Endothelial cell (in vitro differentiated cells): ENCODE measurements around the gene ALKBH2. TPM values are rescaled to one million over a fixed set of nuclear protein-coding genes. Genes with fewer than 3 reads are reported as not detected.
"Not testable (repeated sequence)": the region's sequence is repeated elsewhere in the genome, so short reads cannot be mapped to it uniquely, and the experiment has no call there.

Experiments used
- DNase-seq: peaks from one replicate; pipeline ENCODE4 v3.0.0; 2021; ENCODE audit warnings: low spot score
- H3K27ac Mint-ChIP-seq: one replicate; pipeline ENCODE4 v1.8.0; 2021; ENCODE audit warnings: mixed read lengths, inconsistent platforms; ENCODE audit not compliant: unreplicated experiment
- H3K27me3 Mint-ChIP-seq: one replicate; pipeline ENCODE4 v1.8.0; 2021; ENCODE audit warnings: mild to moderate bottlenecking, moderate library complexity, mixed read lengths, inconsistent platforms; ENCODE audit not compliant: unreplicated experiment
- H3K36me3 Mint-ChIP-seq: one replicate; pipeline ENCODE4 v1.8.0; 2021; ENCODE audit warnings: mild to moderate bottlenecking, low read depth, mixed read lengths, inconsistent platforms; ENCODE audit not compliant: unreplicated experiment
- H3K4me1 Mint-ChIP-seq: one replicate; pipeline ENCODE4 v1.8.0; 2021; ENCODE audit warnings: mild to moderate bottlenecking, mixed read lengths, inconsistent platforms; ENCODE audit not compliant: unreplicated experiment
- H3K4me3 Mint-ChIP-seq: one replicate; pipeline ENCODE4 v1.8.0; 2021; ENCODE audit warnings: mild to moderate bottlenecking, mixed read lengths, inconsistent platforms; ENCODE audit not compliant: unreplicated experiment
- H3K9me3 Mint-ChIP-seq: one replicate; pipeline ENCODE4 v1.8.0; 2021; ENCODE audit warnings: mixed read lengths, inconsistent platforms; ENCODE audit not compliant: unreplicated experiment
- total RNA-seq: library from RNA; stranded (reverse); fragmentation: NEBNext Ultra II Directional; extraction: Animal tissue kit (Norgen Biotek cat#: 25700); gene quantifications from one replicate; pipeline ENCODE4 v1.2.1, GENCODE V29; 2021; ENCODE audit not compliant: unreplicated experiment
- TF ChIP-seq, protein P1 (sequence below): fragments of 200-600 bp; sonication (generic); IDR thresholded peaks from one replicate; pipeline ENCODE4 v1.5.0; 2021; ENCODE audit warnings: antibody characterized with exemption; ENCODE audit not compliant: unreplicated experiment

ALKBH2 gene
- total RNA-seq, 1 donor from 2014 or later, result 10.4 TPM

DNA sequence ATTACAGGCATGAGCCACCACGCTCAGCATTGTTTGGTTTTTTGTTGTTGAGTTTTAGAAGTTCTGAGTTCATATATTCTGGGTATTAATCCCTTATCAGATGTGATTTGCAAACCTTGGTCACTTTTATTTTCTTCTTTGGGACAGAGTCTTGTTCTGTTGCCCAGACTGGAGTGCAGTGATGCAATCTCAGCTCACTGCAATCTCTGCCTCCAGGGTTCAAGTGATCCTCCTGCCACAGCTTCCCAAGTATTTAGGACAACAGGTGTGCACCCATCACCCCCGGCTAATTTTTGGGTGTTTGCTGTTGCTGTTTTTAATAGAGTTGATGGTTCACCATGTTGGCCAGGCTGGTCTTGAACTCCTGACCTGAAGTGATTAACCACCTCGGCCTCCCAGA is 29.1 kb downstream of the ALKBH2 start:
- Mint-ChIP-seq H3K36me3 (peaks cover 9% of the 10 kb centered on the region), H3K27me3 (peaks cover 4% of the 10 kb centered on the region), H3K9me3 (no peaks in the 10 kb centered on the region), H3K4me1 (peaks cover 4% of the 10 kb centered on the region), H3K27ac (no peak overlapping the region), H3K4me3 (no peak overlapping the region)
- TF ChIP-seq, protein P1, sequence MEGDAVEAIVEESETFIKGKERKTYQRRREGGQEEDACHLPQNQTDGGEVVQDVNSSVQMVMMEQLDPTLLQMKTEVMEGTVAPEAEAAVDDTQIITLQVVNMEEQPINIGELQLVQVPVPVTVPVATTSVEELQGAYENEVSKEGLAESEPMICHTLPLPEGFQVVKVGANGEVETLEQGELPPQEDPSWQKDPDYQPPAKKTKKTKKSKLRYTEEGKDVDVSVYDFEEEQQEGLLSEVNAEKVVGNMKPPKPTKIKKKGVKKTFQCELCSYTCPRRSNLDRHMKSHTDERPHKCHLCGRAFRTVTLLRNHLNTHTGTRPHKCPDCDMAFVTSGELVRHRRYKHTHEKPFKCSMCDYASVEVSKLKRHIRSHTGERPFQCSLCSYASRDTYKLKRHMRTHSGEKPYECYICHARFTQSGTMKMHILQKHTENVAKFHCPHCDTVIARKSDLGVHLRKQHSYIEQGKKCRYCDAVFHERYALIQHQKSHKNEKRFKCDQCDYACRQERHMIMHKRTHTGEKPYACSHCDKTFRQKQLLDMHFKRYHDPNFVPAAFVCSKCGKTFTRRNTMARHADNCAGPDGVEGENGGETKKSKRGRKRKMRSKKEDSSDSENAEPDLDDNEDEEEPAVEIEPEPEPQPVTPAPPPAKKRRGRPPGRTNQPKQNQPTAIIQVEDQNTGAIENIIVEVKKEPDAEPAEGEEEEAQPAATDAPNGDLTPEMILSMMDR, result no peak
- no peak for DNase-seq

DNA sequence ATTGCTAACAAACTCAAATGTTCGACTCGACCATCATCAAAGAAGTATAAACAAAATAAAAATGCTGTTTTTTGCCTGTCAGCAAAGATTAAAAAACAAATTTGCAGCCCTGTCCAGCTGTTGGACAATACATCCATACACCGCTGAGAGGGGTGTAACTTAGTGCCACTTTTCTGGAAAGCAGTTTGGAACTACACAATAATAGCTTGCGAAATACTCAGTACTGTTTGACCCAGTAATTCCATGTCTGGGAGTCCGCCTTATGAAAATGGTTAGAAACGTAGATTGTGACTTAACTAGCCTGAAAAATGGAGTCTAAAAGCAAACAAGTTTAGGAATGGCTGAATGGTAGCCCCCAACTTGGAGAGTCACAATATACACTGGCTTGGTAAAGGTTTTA is 34.5 kb downstream of the ALKBH2 start:
- Mint-ChIP-seq H3K4me3 (no peak overlapping the region), H3K27ac (no peak overlapping the region), H3K9me3 (no peaks in the 10 kb centered on the region), H3K36me3 (peaks cover 3% of the 10 kb centered on the region), H3K27me3 (peaks cover under 1% of the 10 kb centered on the region), H3K4me1 (peaks cover 2% of the 10 kb centered on the region)
- DNase-seq, result no peak
- TF ChIP-seq, protein P1, result no peak

DNA sequence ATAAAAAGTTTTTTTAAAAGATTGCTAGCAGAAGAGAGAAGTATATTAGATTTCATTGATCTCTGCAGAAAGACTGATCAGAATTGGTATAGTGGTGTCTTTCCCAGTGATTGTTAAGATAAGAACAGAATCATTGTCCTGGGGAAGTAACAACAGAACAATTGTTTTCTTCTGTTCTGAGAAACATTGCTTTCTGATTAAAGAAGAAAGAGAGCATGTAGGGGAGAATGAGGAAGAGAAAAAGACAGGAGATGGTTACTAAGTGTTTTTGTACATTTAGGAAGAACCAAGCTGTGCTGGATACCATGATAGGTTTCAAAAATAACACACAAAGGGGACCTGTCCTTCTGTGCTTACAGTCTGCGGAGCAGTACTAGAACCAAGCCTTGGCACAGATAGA is 35.9 kb downstream of the ALKBH2 start:
- no peak for DNase-seq
- Mint-ChIP-seq H3K27me3 (peaks cover 6% of the 10 kb centered on the region), H3K4me3 (no peak overlapping the region), H3K4me1 (peaks cover 11% of the 10 kb centered on the region), H3K9me3 (no peaks in the 10 kb centered on the region), H3K36me3 (peaks cover 3% of the 10 kb centered on the region), H3K27ac (no peak overlapping the region)
- TF ChIP-seq, protein P1, result no peak

DNA sequence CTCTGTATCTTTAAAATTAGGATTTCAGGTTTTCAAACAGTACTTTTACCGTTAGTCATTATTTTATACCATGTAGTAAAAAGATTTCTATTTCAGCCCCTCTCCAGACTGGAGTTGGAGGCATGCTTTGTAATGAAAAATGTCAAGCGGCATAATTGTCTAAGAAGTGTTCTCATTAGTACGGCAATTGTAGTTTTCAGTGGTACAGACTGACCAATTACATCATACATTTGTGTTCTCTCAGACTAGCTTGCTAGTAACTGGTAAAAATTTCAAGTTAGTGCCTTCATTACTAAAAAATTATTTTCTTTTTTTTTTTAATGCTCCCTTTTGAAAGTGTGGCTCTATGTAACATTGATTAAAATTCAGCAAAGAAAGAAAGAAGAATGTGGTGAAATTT is 36.4 kb downstream of the ALKBH2 start:
- no peak overlapping the region for H3K4me3 Mint-ChIP-seq
- no peak for DNase-seq
- H3K27ac Mint-ChIP-seq, result no peak overlapping the region
- TF ChIP-seq, protein P1, result no peak
- H3K9me3 Mint-ChIP-seq, result no peaks in the 10 kb centered on the region
- peaks cover 6% of the 10 kb centered on the region for H3K27me3 Mint-ChIP-seq
- H3K36me3 Mint-ChIP-seq, result peaks cover 3% of the 10 kb centered on the region
- H3K4me1 Mint-ChIP-seq, result peaks cover 15% of the 10 kb centered on the region

DNA sequence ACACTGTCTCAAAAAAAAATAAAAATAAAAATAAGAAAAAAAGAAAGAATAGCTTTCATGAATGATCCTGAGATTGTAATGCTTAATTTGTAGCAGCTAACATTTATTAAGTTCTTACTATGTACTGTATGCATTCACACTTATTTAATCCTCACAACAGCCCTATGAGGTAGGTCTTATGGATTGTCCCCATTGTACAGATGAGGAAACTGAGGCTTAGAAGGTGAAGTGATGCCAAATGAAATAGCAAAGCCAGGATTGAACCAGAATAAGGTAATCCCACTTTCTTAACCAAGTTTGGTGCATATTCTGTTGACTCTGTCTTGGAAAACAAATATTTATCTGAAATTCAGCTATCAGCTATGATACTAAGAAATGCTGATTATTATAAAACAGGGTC is 38.8 kb downstream of the ALKBH2 start:
- H3K4me3 Mint-ChIP-seq, result no peak overlapping the region
- TF ChIP-seq, protein P1, result no peak
- H3K27ac Mint-ChIP-seq, result no peak overlapping the region
- H3K36me3 Mint-ChIP-seq, result peaks cover 3% of the 10 kb centered on the region
- H3K27me3 Mint-ChIP-seq, result peaks cover 6% of the 10 kb centered on the region
- DNase-seq, result no peak
- no peaks in the 10 kb centered on the region for H3K9me3 Mint-ChIP-seq
- H3K4me1 Mint-ChIP-seq, result peaks cover 16% of the 10 kb centered on the region

DNA sequence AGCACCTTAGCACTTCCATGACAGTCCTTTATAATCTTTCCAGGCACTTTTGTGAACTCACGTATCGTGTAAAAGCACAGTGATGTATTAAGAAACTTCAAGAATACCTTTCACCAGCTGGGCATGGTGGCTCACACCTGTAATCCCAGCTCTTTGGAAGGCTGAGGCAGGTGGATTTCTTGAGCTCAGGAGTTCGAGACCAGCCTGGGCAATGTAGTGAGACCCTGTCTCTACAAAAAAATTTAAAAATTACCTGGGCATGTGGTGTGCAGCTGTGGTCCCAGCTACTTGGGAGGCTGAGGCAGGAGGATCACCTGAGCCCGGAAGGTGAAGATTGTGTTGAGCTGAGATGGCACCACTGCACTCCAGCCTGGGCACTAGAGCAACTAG is 39.2 kb downstream of the ALKBH2 start:
- Mint-ChIP-seq H3K4me1 (peaks cover 16% of the 10 kb centered on the region), H3K4me3 (peak overlapping the region; percentile 98)
- not testable (repeated sequence) for DNase-seq, H3K27me3 Mint-ChIP-seq, H3K27ac Mint-ChIP-seq, H3K36me3 Mint-ChIP-seq, H3K9me3 Mint-ChIP-seq
